Neural cell (in vitro differentiated cells): ENCODE results near the gene FAM118A. TPM values are rescaled to one million over a fixed set of nuclear protein-coding genes. Genes with fewer than 3 reads are reported as not detected.

Experiments
- H2AFZ ChIP-seq: fragments of 200-600, 300-800 bp; sonication (generic), shearing (Covaris generic); 2 replicates; pipeline ENCODE4 v1.6.0; 2014; ENCODE audit warnings: low read depth, mild to moderate bottlenecking, antibody characterized with exemption, low read length, moderate library complexity
- H3F3A ChIP-seq: fragments of 200-600 bp; shearing (Covaris generic); 2 replicates; pipeline ENCODE4 v1.6.1; 2016; ENCODE audit warnings: mild to moderate bottlenecking, moderate library complexity, mixed read lengths, antibody characterized with exemption, low read length; ENCODE audit not compliant: insufficient read depth, poor library complexity, severe bottlenecking
- H3K27ac ChIP-seq: fragments of 200-600, 300-800 bp; sonication (generic), shearing (Covaris generic); 2 replicates; pipeline ENCODE4 v1.5.1; 2014; ENCODE audit warnings: mild to moderate bottlenecking, low read length, moderate library complexity
- H3K27me3 ChIP-seq: fragments of 300-800, 200-600 bp; sonication (generic), shearing (Covaris generic); 2 replicates; pipeline ENCODE4 v1.6.0; 2014; ENCODE audit warnings: mild to moderate bottlenecking, low read depth, low read length, moderate library complexity; ENCODE audit not compliant: insufficient read depth
- H3K36me3 ChIP-seq: fragments of 300-800, 200-600 bp; sonication (generic), shearing (Covaris generic); 2 replicates; pipeline ENCODE4 v1.5.1; 2014; ENCODE audit warnings: mild to moderate bottlenecking, antibody characterized with exemption, low read length, moderate library complexity; ENCODE audit not compliant: insufficient read depth
- H3K4me2 ChIP-seq: fragments of 300-800, 200-600 bp; sonication (generic), shearing (Covaris generic); 2 replicates; pipeline ENCODE4 v1.6.0; 2014; ENCODE audit warnings: mild to moderate bottlenecking, low read length
- H3K4me3 ChIP-seq: fragments of 300-800, 200-600 bp; sonication (generic), shearing (Covaris generic); 2 replicates; pipeline ENCODE4 v1.5.1; 2014; ENCODE audit warnings: mild to moderate bottlenecking, low read length, moderate library complexity
- H3K79me2 ChIP-seq: fragments of 200-600 bp; shearing (Covaris generic); replicated peaks from 2 replicates; pipeline ENCODE4 v1.6.0; 2014; ENCODE audit warnings: mild to moderate bottlenecking, low read length, moderate library complexity; ENCODE audit not compliant: insufficient read depth
- H3K9ac ChIP-seq: fragments of 300-800, 200-600 bp; sonication (generic), shearing (Covaris generic); 2 replicates; pipeline ENCODE4 v1.6.1; 2016; ENCODE audit warnings: mild to moderate bottlenecking, low read length, mixed read lengths
- H3K9me2 ChIP-seq: fragments of 200-600 bp; shearing (Covaris generic); 2 replicates; pipeline ENCODE4 v1.6.1; 2016; ENCODE audit warnings: mild to moderate bottlenecking, low read length, mixed read lengths; ENCODE audit not compliant: insufficient read depth
- H3K9me3 ChIP-seq: fragments of 200-600, 300-800 bp; sonication (generic), shearing (Covaris generic); 2 replicates; pipeline ENCODE4 v1.6.1; 2016; ENCODE audit warnings: mild to moderate bottlenecking, mixed run types, low read length, moderate library complexity, mixed read lengths
- H4K20me1 ChIP-seq: fragments of 200-600 bp; shearing (Covaris generic); 2 replicates; pipeline ENCODE4 v1.6.1; 2016; ENCODE audit warnings: mild to moderate bottlenecking, mixed run types; ENCODE audit not compliant: insufficient read depth
- EP300 ChIP-seq: fragments of 450-650 bp; conservative IDR thresholded peaks from 2 replicates; pipeline ENCODE4 v1.6.1; 2014; ENCODE audit warnings: antibody characterized with exemption, mild to moderate bottlenecking, moderate library complexity; ENCODE audit not compliant: poor library complexity, severe bottlenecking
- EZH2 ChIP-seq: fragments of 200-600, 300-800 bp; shearing (Covaris generic), sonication (generic); IDR thresholded peaks from 2 replicates; pipeline ENCODE4 v1.6.1; 2014; ENCODE audit warnings: antibody characterized with exemption, low read length, borderline replicate concordance, mild to moderate bottlenecking; ENCODE audit not compliant: insufficient read depth, poor library complexity, severe bottlenecking
- MXI1 ChIP-seq: fragments of 450-650 bp; conservative IDR thresholded peaks from 2 replicates; pipeline ENCODE4 v1.6.1; 2014; ENCODE audit warnings: antibody characterized with exemption, mild to moderate bottlenecking; ENCODE audit not compliant: poor library complexity, severe bottlenecking
- POLR2AphosphoS5 ChIP-seq: IDR thresholded peaks from 2 replicates; pipeline ENCODE4 v1.6.1; 2012
- RAD21 ChIP-seq: fragments of 450-650 bp; conservative IDR thresholded peaks from 2 replicates; pipeline ENCODE4 v1.6.1; 2014; ENCODE audit warnings: antibody characterized with exemption, mild to moderate bottlenecking, moderate library complexity
- REST ChIP-seq: IDR thresholded peaks from 2 replicates; pipeline ENCODE4 v1.6.1; 2012; ENCODE audit warnings: borderline replicate concordance
- SMC3 ChIP-seq: fragments of 450-650 bp; conservative IDR thresholded peaks from 2 replicates; pipeline ENCODE4 v1.6.1; 2014; ENCODE audit warnings: antibody characterized with exemption, mild to moderate bottlenecking, moderate library complexity; ENCODE audit not compliant: poor library complexity
- TAF1 ChIP-seq: IDR thresholded peaks from 2 replicates; pipeline ENCODE4 v1.6.1; 2012; ENCODE audit warnings: low read depth
- polyA plus RNA-seq: library from polyadenylated mRNA; depleted of rRNA; stranded (reverse); fragments of >200 nt; gene quantifications from 2 replicates; pipeline ENCODE4 v1.2.3, GENCODE V29; 2014
- TF ChIP-seq, protein P1 (sequence below): fragments of 450-650 bp; IDR thresholded peaks from 2 replicates; pipeline ENCODE4 v1.5.1; 2014; ENCODE audit warnings: antibody characterized with exemption, mild to moderate bottlenecking, moderate library complexity; ENCODE audit not compliant: poor library complexity, severe bottlenecking

The FAM118A gene
- polyA plus RNA-seq, 1 donor from 2014 or later = 9.6 TPM

DNA sequence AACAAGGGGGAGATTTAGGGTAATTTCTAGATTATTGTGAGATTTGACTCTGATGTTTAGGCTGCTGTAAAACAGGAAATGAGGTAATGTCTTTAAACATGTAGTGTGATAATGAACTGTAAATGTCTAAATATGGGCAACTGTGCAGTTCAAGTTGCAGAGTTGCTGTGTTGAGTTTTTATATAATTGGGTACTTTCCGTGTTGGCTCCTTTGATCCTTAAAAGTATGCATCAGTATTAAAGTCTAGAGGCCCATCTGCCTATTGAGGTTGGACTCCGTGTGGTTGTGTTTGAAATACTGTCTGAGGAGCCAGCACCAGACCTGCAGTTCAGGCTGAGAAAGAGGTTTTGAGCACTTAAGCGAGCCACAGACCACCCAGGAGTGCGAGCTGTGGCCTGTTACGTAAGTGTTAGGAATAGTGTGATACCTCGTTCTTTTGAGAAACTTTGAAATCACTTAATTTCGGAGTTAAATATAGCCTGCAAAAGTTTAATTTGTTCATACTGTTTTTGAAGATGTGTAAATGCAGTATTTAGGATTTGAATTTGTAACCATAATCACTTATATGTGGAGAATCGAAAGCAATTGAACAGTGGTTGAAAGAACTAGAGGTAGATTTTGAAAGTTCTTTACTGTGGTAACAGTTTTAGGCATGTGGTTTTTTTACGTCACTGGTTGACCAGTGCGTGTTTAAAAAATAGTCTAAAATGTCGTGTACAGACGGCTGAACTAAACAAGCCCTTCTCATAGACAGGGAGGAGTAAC lies 9.0 kb downstream of the FAM118A start:
- no peak overlapping the region for H3K4me2 ChIP-seq

DNA sequence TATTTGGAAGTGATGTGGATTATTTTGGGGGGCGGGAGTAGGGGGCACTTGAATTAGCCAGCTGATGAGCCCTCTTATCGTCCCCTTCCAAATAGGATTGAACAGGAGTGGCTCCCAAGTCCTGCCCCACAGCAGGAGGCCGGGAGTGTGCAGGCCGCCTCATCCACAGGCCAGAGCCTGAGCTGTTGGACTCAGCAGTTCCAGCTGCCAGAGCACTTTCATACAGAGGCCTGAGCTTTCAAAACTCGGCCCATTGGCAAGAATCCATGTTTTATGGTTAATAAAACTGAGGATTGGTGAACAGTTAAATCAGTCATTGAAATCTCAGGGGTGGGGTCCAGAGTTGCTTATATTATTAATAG lies 9.6 kb downstream of the FAM118A start:
- no peaks in the 10 kb centered on the region for H3K27me3 ChIP-seq
- no peaks in the 10 kb centered on the region for H3K9me3 ChIP-seq
- no peaks in the 10 kb centered on the region for H3F3A ChIP-seq
- no peak overlapping the region for H3K4me3 ChIP-seq
- no peaks in the 10 kb centered on the region for H3K36me3 ChIP-seq
- H3K9me2 ChIP-seq = no peaks in the 10 kb centered on the region
- no peak overlapping the region for H2AFZ ChIP-seq
- no peak overlapping the region for H3K9ac ChIP-seq
- no peak overlapping the region for H3K4me2 ChIP-seq
- TF ChIP-seq REST (no peak), SMC3 (no peak), RAD21 (no peak), TAF1 (no peak), POLR2AphosphoS5 (no peak), MXI1 (no peak), EP300 (no peak), EZH2 (no peak)
- TF ChIP-seq, protein P1, sequence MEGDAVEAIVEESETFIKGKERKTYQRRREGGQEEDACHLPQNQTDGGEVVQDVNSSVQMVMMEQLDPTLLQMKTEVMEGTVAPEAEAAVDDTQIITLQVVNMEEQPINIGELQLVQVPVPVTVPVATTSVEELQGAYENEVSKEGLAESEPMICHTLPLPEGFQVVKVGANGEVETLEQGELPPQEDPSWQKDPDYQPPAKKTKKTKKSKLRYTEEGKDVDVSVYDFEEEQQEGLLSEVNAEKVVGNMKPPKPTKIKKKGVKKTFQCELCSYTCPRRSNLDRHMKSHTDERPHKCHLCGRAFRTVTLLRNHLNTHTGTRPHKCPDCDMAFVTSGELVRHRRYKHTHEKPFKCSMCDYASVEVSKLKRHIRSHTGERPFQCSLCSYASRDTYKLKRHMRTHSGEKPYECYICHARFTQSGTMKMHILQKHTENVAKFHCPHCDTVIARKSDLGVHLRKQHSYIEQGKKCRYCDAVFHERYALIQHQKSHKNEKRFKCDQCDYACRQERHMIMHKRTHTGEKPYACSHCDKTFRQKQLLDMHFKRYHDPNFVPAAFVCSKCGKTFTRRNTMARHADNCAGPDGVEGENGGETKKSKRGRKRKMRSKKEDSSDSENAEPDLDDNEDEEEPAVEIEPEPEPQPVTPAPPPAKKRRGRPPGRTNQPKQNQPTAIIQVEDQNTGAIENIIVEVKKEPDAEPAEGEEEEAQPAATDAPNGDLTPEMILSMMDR = no peak
- H3K79me2 ChIP-seq = no peaks in the 10 kb centered on the region
- H4K20me1 ChIP-seq = no peaks in the 10 kb centered on the region
- no peak overlapping the region for H3K27ac ChIP-seq

More for the DNA sequence above, 9.0 kb downstream of the FAM118A start:
- Histone ChIP-seq H3K9me3 (no peaks in the 10 kb centered on the region), H3F3A (no peaks in the 10 kb centered on the region), H3K27me3 (no peaks in the 10 kb centered on the region), H3K36me3 (no peaks in the 10 kb centered on the region), H2AFZ (no peak overlapping the region), H3K9ac (no peak overlapping the region), H4K20me1 (no peaks in the 10 kb centered on the region), H3K27ac (no peak overlapping the region), H3K9me2 (no peaks in the 10 kb centered on the region), H3K4me3 (no peak overlapping the region), H3K79me2 (no peaks in the 10 kb centered on the region)
- TF ChIP-seq SMC3 = no peak
- TF ChIP-seq EZH2 = no peak
